ENCODE results near the gene PLD4. TPM values are rescaled to one million over a fixed set of nuclear protein-coding genes. Genes with fewer than 3 reads are reported as not detected.
"Not testable (repeated sequence)": the region's sequence is repeated elsewhere in the genome, so short reads cannot be mapped to it uniquely, and the experiment has no call there.

Gene PLD4
- total and polyA plus RNA-seq, 2 experiments from 2014 or later, result not detected

DNA sequence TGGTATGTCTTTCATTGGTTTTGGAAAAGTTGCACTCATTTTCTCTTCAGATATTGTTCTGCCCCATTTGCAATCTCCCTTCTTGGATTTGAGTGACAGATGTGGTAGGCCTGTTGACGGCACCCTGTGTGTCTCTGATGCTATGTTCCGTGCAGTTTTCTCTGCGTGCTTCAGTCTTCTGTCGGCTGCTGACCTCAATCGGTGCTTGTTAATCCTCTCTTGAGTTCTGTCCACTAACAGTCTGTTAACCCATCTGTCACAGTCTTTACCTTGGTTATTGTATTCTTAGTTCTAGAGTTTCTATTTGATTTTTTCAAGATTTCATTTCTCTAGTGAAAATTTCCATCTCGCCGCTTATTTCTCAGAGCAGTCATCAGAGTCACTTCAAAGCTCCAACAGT is 20.7 kb upstream of the PLD4 start (continued):
- TF ChIP-seq, protein P1, sequence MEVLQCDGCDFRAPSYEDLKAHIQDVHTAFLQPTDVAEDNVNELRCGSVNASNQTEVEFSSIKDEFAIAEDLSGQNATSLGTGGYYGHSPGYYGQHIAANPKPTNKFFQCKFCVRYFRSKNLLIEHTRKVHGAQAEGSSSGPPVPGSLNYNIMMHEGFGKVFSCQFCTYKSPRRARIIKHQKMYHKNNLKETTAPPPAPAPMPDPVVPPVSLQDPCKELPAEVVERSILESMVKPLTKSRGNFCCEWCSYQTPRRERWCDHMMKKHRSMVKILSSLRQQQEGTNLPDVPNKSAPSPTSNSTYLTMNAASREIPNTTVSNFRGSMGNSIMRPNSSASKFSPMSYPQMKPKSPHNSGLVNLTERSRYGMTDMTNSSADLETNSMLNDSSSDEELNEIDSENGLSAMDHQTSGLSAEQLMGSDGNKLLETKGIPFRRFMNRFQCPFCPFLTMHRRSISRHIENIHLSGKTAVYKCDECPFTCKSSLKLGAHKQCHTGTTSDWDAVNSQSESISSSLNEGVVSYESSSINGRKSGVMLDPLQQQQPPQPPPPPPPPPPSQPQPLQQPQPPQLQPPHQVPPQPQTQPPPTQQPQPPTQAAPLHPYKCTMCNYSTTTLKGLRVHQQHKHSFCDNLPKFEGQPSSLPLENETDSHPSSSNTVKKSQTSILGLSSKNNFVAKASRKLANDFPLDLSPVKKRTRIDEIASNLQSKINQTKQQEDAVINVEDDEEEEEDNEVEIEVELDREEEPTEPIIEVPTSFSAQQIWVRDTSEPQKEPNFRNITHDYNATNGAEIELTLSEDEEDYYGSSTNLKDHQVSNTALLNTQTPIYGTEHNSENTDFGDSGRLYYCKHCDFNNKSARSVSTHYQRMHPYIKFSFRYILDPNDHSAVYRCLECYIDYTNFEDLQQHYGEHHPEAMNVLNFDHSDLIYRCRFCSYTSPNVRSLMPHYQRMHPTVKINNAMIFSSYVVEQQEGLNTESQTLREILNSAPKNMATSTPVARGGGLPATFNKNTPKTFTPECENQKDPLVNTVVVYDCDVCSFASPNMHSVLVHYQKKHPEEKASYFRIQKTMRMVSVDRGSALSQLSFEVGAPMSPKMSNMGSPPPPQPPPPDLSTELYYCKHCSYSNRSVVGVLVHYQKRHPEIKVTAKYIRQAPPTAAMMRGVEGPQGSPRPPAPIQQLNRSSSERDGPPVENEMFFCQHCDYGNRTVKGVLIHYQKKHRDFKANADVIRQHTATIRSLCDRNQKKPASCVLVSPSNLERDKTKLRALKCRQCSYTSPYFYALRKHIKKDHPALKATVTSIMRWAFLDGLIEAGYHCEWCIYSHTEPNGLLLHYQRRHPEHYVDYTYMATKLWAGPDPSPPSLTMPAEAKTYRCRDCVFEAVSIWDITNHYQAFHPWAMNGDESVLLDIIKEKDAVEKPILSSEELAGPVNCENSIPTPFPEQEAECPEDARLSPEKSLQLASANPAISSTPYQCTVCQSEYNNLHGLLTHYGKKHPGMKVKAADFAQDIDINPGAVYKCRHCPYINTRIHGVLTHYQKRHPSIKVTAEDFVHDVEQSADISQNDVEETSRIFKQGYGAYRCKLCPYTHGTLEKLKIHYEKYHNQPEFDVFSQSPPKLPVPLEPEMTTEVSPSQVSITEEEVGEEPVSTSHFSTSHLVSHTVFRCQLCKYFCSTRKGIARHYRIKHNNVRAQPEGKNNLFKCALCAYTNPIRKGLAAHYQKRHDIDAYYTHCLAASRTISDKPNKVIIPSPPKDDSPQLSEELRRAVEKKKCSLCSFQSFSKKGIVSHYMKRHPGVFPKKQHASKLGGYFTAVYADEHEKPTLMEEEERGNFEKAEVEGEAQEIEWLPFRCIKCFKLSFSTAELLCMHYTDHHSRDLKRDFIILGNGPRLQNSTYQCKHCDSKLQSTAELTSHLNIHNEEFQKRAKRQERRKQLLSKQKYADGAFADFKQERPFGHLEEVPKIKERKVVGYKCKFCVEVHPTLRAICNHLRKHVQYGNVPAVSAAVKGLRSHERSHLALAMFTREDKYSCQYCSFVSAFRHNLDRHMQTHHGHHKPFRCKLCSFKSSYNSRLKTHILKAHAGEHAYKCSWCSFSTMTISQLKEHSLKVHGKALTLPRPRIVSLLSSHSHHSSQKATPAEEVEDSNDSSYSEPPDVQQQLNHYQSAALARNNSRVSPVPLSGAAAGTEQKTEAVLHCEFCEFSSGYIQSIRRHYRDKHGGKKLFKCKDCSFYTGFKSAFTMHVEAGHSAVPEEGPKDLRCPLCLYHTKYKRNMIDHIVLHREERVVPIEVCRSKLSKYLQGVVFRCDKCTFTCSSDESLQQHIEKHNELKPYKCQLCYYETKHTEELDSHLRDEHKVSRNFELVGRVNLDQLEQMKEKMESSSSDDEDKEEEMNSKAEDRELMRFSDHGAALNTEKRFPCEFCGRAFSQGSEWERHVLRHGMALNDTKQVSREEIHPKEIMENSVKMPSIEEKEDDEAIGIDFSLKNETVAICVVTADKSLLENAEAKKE (CRISPR knock-in tag; IDR thresholded peaks at IDR 0.05), result no peak
- TF ChIP-seq ZNF331 (CRISPR knock-in tag; IDR thresholded peaks at IDR 0.05; ENCODE audit: low read depth) (no peak), POLR2AphosphoS5 (IDR thresholded peaks at IDR 0.05; ENCODE audit: low read depth) (no peak), ZNF114 (CRISPR knock-in tag; IDR thresholded peaks at IDR 0.05) (no peak), CREB1 (CRISPR knock-in tag; IDR thresholded peaks at IDR 0.05; ENCODE audit: low read depth) (no peak)

DNA sequence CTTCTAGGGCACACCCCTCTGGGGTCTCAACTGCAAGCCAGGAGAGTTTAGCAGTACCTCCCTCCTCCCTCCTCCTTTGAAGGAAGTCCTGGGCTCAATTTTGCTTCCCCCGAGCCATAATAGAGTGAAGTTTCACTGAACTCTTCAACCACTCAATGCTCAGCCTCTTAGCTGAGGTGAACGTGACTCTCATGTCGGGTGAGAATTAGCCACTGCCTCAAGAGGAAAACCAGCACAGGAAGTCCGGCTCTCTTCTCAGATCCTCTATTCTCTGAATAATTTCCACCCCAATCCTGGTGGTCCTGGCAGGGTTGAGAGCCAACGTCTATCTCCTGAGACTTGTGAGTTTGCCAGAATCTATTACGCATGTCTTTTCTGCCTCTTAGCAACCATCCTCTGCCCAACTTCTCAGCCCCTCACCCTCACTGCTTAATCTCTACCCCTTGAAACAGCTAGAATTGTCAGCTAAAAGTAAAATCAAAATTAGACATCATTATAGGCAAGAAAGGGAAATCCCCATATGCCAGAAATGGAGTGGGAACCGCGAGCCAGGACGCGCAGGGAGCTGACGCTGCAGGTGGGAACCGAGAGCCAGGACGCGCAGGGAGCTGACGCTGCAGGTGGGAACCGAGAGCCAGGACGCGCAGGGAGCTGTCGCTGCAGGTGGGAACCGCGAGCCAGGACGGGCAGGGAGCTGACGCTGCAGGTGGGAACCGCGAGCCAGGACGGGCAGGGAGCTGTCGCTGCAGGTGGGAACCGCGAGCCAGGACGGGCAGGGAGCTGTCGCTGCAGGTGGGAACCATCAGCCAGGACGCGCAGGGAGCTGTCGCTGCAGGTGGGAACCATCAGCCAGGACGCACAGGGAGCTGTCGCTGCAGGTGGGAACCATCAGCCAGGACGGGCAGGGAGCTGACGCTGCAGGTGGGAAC is 19.8 kb upstream of the PLD4 start:
- peaks cover 14% of the 10 kb centered on the region for H3K27me3 Mint-ChIP-seq (ENCODE audit: insufficient read depth, low read depth, poor library complexity)
- not testable (repeated sequence) for ATAC-seq, H3K27ac Mint-ChIP-seq

DNA sequence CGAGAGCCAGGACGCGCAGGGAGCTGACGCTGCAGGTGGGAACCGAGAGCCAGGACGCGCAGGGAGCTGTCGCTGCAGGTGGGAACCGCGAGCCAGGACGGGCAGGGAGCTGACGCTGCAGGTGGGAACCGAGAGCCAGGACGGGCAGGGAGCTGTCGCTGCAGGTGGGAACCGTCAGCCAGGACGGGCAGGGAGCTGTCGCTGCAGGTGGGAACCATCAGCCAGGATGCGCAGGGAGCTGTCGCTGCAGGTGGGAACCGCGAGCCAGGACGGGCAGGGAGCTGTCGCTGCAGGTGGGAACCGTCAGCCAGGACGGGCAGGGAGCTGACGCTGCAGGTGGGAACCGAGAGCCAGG is 19.1 kb upstream of the PLD4 start:
- not testable (repeated sequence) for H3K4me3 Mint-ChIP-seq; H3F3A ChIP-seq (replicated peaks; ENCODE audit: low read depth); H2AFZ ChIP-seq; H3K4me1 ChIP-seq (ENCODE audit: insufficient read depth); H3K9me2 ChIP-seq (ENCODE audit: insufficient read depth); H4K20me1 ChIP-seq (replicated peaks; ENCODE audit: insufficient read depth); H3K36me3 Mint-ChIP-seq (ENCODE audit: low read depth); H3K27ac ChIP-seq (ENCODE audit: low read depth); H3K4me2 ChIP-seq; H3K36me3 ChIP-seq (ENCODE audit: insufficient read depth); H3K27ac Mint-ChIP-seq; H3K79me2 ChIP-seq (replicated peaks; ENCODE audit: insufficient read depth); DNase-seq (ENCODE audit: low spot score); ATAC-seq; H3K4me1 Mint-ChIP-seq; H3K4me3 ChIP-seq; H3K27me3 ChIP-seq (ENCODE audit: insufficient read depth)
- peaks cover 14% of the 10 kb centered on the region for H3K9me3 Mint-ChIP-seq
- H3K27me3 Mint-ChIP-seq (ENCODE audit: insufficient read depth, low read depth, poor library complexity), result peaks cover 10% of the 10 kb centered on the region

More for the DNA sequence above, 19.8 kb upstream of the PLD4 start:
- H3K4me1 Mint-ChIP-seq; H3K4me3 ChIP-seq; H4K20me1 ChIP-seq (replicated peaks; ENCODE audit: insufficient read depth); H3K36me3 ChIP-seq (ENCODE audit: insufficient read depth); H3K79me2 ChIP-seq (replicated peaks; ENCODE audit: insufficient read depth); H3K4me2 ChIP-seq; H3K4me1 ChIP-seq (ENCODE audit: insufficient read depth); H3F3A ChIP-seq (replicated peaks; ENCODE audit: low read depth); H3K36me3 Mint-ChIP-seq (ENCODE audit: low read depth); DNase-seq (ENCODE audit: low spot score); H3K27ac ChIP-seq (ENCODE audit: low read depth); H3K27me3 ChIP-seq (ENCODE audit: insufficient read depth); H2AFZ ChIP-seq; H3K9me2 ChIP-seq (ENCODE audit: insufficient read depth); H3K4me3 Mint-ChIP-seq: not testable (repeated sequence)
- peaks cover 10% of the 10 kb centered on the region; the same call in 2 of the 3 replicates for H3K9me3 Mint-ChIP-seq
